GM06990 (cell line): ENCODE data around the gene KCNIP4.

Source experiments
- DNase-seq: peaks from one replicate; pipeline ENCODE4 v3.0.0-alpha.2; 2011; ENCODE audit not compliant: insufficient read length; ENCODE audit errors: extremely low read depth
- H3K27me3 ChIP-seq: replicated peaks from 2 replicates; pipeline ENCODE4 v1.6.0; 2011; ENCODE audit warnings: low read length; ENCODE audit not compliant: control insufficient read depth, insufficient read depth
- H3K36me3 ChIP-seq: 2 replicates; pipeline ENCODE4 v1.5.1; 2011; ENCODE audit warnings: low read length; ENCODE audit not compliant: control insufficient read depth, insufficient read depth
- H3K4me3 ChIP-seq: replicated peaks from 2 replicates; pipeline ENCODE4 v1.5.1; 2011; ENCODE audit warnings: low read depth, mild to moderate bottlenecking, control low read depth, low read length
- TF ChIP-seq, protein P1 (sequence below): IDR thresholded peaks from 2 replicates; pipeline ENCODE4 v1.5.1; 2011; ENCODE audit warnings: low read length, control low read depth, mild to moderate bottlenecking, inconsistent platforms; ENCODE audit not compliant: insufficient read depth, poor library complexity, severe bottlenecking

Gene KCNIP4

DNA sequence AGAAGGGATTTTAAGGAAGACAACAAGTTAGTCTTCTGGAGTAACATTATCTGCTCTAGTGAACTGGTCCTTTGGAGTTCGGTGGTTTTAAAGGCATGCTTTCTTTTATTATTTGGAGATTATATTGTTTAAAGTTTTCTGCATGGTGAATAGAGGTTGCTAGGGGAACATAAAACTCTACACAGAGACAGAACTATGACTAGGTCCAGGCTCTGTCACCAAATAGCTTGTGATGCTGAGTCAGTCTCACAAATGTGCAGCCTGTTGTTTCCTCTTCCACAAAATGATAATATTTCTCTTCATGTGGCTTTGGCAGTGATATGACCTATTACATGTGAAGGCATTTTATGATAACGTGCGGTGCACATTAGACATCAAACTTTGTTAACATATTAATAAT lies 1115.7 kb downstream of the KCNIP4 start:
- H3K4me3 ChIP-seq, result no peak overlapping the region
- no peak for DNase-seq
- no peaks in the 10 kb centered on the region for H3K36me3 ChIP-seq
- TF ChIP-seq, protein P1, sequence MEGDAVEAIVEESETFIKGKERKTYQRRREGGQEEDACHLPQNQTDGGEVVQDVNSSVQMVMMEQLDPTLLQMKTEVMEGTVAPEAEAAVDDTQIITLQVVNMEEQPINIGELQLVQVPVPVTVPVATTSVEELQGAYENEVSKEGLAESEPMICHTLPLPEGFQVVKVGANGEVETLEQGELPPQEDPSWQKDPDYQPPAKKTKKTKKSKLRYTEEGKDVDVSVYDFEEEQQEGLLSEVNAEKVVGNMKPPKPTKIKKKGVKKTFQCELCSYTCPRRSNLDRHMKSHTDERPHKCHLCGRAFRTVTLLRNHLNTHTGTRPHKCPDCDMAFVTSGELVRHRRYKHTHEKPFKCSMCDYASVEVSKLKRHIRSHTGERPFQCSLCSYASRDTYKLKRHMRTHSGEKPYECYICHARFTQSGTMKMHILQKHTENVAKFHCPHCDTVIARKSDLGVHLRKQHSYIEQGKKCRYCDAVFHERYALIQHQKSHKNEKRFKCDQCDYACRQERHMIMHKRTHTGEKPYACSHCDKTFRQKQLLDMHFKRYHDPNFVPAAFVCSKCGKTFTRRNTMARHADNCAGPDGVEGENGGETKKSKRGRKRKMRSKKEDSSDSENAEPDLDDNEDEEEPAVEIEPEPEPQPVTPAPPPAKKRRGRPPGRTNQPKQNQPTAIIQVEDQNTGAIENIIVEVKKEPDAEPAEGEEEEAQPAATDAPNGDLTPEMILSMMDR, result no peak
- no peaks in the 10 kb centered on the region for H3K27me3 ChIP-seq

DNA sequence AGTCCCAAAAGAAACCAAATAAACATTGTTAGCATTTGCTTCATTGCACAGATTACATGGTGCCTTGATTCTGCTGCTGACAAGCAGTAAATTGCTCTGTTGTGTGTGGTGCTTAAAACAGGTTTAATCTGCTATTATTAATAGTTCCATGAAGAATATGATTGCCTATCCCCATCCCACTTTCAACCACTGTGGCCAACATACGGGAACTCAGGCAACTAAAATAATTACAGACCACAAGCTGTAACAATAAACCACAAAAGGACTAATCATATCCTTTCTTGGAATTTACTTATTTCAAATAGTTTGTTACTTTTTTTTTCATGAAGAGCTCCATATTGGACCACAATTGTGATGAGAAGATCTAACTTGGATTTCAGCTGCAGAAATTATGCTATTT lies 1116.8 kb downstream of the KCNIP4 start:
- no peak overlapping the region for H3K4me3 ChIP-seq
- TF ChIP-seq, protein P1, result no peak
- DNase-seq, result no peak
- H3K27me3 ChIP-seq, result no peaks in the 10 kb centered on the region
- no peaks in the 10 kb centered on the region for H3K36me3 ChIP-seq

DNA sequence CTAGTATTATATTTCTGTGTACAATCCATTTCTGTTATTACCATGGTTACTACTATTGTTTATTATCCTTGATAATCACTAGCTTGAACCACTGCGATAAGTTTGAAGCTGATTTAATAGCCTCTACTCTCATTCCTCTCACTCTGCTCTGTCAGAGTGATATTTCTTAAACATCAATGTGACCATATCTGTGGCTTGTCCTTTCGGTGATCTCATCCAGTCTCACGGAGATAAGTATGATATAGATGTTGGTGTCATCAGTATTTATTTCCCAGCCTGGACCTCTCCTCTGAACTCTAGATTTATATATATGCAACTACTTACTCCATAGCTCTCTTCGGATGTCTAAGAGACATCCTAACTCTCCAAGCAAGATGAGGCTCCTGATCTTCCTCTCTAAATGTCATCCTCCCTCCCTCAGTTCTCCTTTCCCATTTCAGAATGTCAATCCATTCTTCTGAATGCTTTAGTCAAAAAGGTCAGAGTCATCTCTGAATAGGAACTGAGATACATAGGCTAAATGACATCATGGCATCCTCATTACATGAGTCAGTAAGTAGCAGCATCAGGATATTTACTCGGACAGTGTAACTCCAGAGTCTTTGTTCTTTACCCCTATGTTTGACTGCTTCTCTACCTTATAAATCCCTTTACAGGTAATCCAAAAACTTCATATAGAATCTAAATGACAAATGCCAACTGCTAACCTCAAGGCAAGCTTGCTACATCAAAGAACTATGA lies 1118.8 kb downstream of the KCNIP4 start:
- TF ChIP-seq, protein P1, result no peak
- no peak overlapping the region for H3K4me3 ChIP-seq
- no peak for DNase-seq

DNA sequence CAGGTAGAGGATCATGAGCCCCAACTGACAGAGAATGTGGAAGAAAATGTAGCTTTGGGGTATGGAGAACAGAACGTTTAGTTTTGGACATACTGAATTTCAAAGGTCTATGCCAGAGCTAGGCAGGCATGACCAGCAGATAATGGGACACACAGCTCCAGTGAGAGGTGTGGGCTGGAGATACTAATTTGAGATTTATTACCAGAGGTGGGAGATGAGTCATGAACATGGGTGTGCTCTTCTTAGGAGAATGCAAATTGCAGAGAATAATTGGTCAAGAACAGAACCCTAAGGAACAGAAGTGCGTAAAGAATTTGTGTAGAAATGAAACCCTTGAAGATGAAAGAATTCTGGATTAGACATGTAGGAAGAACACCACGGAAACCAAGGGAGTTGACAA lies 1123.1 kb downstream of the KCNIP4 start:
- Histone ChIP-seq H3K27me3 (no peaks in the 10 kb centered on the region), H3K36me3 (no peaks in the 10 kb centered on the region), H3K4me3 (no peak overlapping the region)
- TF ChIP-seq, protein P1, result no peak
- DNase-seq, result no peak

More for the DNA sequence above, 1118.8 kb downstream of the KCNIP4 start:
- Histone ChIP-seq H3K27me3 (no peaks in the 10 kb centered on the region), H3K36me3 (no peaks in the 10 kb centered on the region)

DNA sequence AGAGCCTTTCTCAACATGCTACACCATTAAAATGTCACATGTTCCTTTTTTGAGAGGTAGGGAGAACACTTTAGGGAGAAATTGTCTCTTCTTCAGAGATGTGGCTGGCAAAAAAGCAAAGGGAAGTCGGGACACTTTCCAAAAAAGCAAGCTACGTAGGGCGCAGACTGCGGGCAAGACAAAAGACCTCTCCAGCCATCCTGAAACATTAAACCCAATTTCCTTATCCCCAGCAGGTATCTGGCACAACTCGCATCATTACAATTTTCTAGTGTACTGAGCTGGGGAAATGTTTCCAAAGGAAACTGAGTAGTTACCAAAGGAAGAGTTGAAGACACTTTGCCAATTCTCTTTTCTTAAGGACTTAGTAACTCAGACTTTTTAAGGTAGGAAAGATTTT lies 1132.3 kb downstream of the KCNIP4 start:
- H3K4me3 ChIP-seq, result no peak overlapping the region
- no peaks in the 10 kb centered on the region for H3K27me3 ChIP-seq
- DNase-seq, result no peak
- TF ChIP-seq, protein P1, result no peak
- no peaks in the 10 kb centered on the region for H3K36me3 ChIP-seq
